SU-DHL-6 (cell line): ENCODE data around the gene PEX11B.
"Not testable (repeated sequence)": the region's sequence is repeated elsewhere in the genome, so short reads cannot be mapped to it uniquely, and the experiment has no call there.

Experiments
- CTCF ChIP-seq: fragments of 200-600 bp; sonication (generic); IDR thresholded peaks from one replicate; pipeline ENCODE4 v1.5.1; 2017; ENCODE audit warnings: antibody characterized with exemption, mild to moderate bottlenecking, low read length, moderate library complexity; ENCODE audit not compliant: insufficient read depth, poor library complexity, severe bottlenecking
- EZH2phosphoT487 ChIP-seq: fragments of 200-600 bp; sonication (generic), shearing (Covaris generic); conservative IDR thresholded peaks from 2 replicates; pipeline ENCODE4 v1.6.1; 2018; ENCODE audit warnings: mild to moderate bottlenecking, antibody characterized with exemption, low read length, moderate library complexity, mixed read lengths

- not testable (repeated sequence) for TF ChIP-seq CTCF, EZH2phosphoT487
These were observed 14.0 kb upstream of the PEX11B start for GRCh38 chr1:145932522-145933009.
